Activated CD4-positive, CD25-positive, alpha-beta regulatory T cell (primary cell): ENCODE measurements around the gene SPOP.
"Not testable (repeated sequence)": the region's sequence is repeated elsewhere in the genome, so short reads cannot be mapped to it uniquely, and the experiment has no call there.

Experiments used
- DNase-seq, 4 experiments: peaks; one replicate each; lab custom pipeline; 2025; lab: John Stamatoyannopoulos, UW

SPOP gene

GRCh38 chr17:49572226-49572625 is 105.7 kb downstream of the SPOP start:
- no peak for DNase-seq

GRCh38 chr17:49571764-49572163 is 106.1 kb downstream of the SPOP start:
- DNase-seq = no peak

GRCh38 chr17:49571283-49571682 is 106.6 kb downstream of the SPOP start:
- DNase-seq = no peak

GRCh38 chr17:49570540-49571242 is 107.2 kb downstream of the SPOP start:
- DNase-seq = no peak

GRCh38 chr17:49568695-49569047 is 109.2 kb downstream of the SPOP start:
- DNase-seq = not testable (repeated sequence)

GRCh38 chr17:49567871-49568694 is 109.8 kb downstream of the SPOP start:
- peak; percentile 45 to 89 (median 74) for DNase-seq

GRCh38 chr17:49567104-49567521 is 110.8 kb downstream of the SPOP start:
- DNase-seq = no peak

GRCh38 chr17:49566668-49567071 is 111.2 kb downstream of the SPOP start:
- DNase-seq = no peak

- DNase-seq = no peak
Measured at GRCh38 chr17:49565948-49566491, 111.9 kb downstream of the SPOP start.

- DNase-seq = no peak
Measured at GRCh38 chr17:49564638-49565037, 113.3 kb downstream of the SPOP start.

GRCh38 chr17:49557312-49558024 is 120.4 kb downstream of the SPOP start:
- DNase-seq = no peak

- peak; percentile 68 to 83 (median 69) for DNase-seq
Measured at GRCh38 chr17:49556223-49556943, 121.5 kb downstream of the SPOP start.

- DNase-seq = no peak
Measured at GRCh38 chr17:49555495-49556222, 122.2 kb downstream of the SPOP start.

- DNase-seq = no peak
Measured at GRCh38 chr17:49554694-49555494, 123.0 kb downstream of the SPOP start.

GRCh38 chr17:49553676-49554335 is 124.1 kb downstream of the SPOP start:
- no peak for DNase-seq

- no peak for DNase-seq
Measured at GRCh38 chr17:49552070-49552751, 125.7 kb downstream of the SPOP start.

GRCh38 chr17:49551221-49552069 is 126.5 kb downstream of the SPOP start:
- DNase-seq = no peak

- DNase-seq = not testable (repeated sequence)
Measured at GRCh38 chr17:49550764-49551163, 127.1 kb downstream of the SPOP start.
